BLaER1 treated with 17β-estradiol and CSF1 and Interleukin-3, amounts not matched to agents 10 nM and 100 nM (cell line): Measurements from ENCODE around the gene ATG2A.

Experiments
- H3K27ac ChIP-seq, 11 experiments: shearing (Covaris generic); formaldehyde crosslinking; 2 replicates each; pipeline ENCODE4 v1.8.1; 2022
- H3K27me3 ChIP-seq, 11 experiments: shearing (Covaris generic); formaldehyde crosslinking; 2 replicates each; pipeline ENCODE4 v1.8.1; 2022
- H3K36me3 ChIP-seq, 11 experiments: shearing (Covaris generic); formaldehyde crosslinking; 2 replicates each; pipeline ENCODE4 v1.8.1; 2022
- H3K4me1 ChIP-seq, 10 experiments: shearing (Covaris generic); formaldehyde crosslinking; 2 replicates each; pipeline ENCODE4 v1.8.1; 2022
- H3K4me2 ChIP-seq, 11 experiments: shearing (Covaris generic); formaldehyde crosslinking; 2 replicates each; pipeline ENCODE4 v1.8.1; 2022
- H3K4me3 ChIP-seq, 10 experiments: shearing (Covaris generic); formaldehyde crosslinking; 2 replicates each; pipeline ENCODE4 v1.8.1; 2022
- H3K9ac ChIP-seq, 11 experiments: shearing (Covaris generic); formaldehyde crosslinking; 2 replicates each; pipeline ENCODE4 v1.8.1; 2022
- H3K9me3 ChIP-seq, 11 experiments: shearing (Covaris generic); formaldehyde crosslinking; replicated peaks in 1 of 11; 2 replicates each; pipeline ENCODE4 v1.8.1; 2022
- H4K20me1 ChIP-seq, 11 experiments: shearing (Covaris generic); formaldehyde crosslinking; 2 replicates each; pipeline ENCODE4 v1.8.1; 2022
- Cebpa-rat ChIP-seq, 11 experiments: shearing (Covaris generic); IDR thresholded peaks; 2 replicates each; pipeline ENCODE4 v1.8.1; 2022

The ATG2A gene

DNA sequence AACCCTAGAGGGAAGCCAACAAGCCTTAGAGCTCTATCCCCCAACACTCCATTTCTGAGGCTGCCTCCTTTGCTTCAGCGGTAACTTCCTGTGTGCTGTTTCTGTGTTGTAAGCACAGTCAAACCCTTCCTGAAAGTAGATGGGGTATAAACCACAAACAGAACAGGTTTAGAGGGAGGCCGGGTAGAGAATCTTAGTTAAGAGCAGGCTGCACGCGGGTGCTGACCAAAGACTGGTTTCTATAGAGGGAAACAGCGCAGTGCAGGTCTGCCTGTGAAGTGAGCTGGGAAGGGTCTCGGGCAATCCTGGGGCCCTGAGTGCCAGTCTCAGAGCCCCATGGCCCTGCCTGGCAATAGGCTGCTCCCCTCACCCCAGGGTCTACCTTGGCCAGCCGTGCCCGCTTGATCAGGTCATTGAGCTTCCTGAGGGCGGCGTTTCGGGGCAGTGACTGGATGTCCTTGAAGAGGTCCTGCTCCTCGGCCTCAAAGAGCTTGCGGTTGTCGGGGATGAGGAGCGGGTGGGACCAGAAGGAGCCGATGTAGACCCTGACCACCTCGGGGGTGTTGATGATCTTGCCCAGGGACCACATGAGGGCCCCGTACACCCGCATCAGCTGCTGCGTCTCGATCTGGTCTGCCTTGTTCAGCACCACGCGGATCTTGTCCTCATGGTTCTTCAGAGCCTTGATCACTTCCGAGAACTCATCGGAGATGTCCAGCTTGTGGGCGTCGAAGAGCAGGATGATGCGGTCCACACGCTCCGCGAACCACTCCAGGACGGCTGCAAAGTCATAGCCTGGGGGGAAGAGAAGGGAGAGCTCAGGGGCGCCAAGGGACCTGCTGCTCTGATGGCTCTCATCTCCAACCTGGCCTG lies 57.2 kb downstream of the ATG2A start:
- Histone ChIP-seq H3K9ac (peak overlapping the region; percentile 63 to 88 (median 81)), H3K4me1 (peaks cover 100% of the 10 kb centered on the region in 10 experiments), H3K27me3 (no peaks in the 10 kb centered on the region), H3K27ac (peak overlapping the region; percentile 45 to 98 (median 93); a peak in 21 of 22 replicates), H3K4me3 (peak overlapping the region in 9 of 10 experiments; percentile 10 to 59 (median 43); a peak in 15 of 20 replicates), H3K9me3 (no peaks in the 10 kb centered on the region), H3K36me3 (peaks cover 12 to 47% (median 22%) of the 10 kb centered on the region in 11 experiments), H4K20me1 (peaks cover 5 to 55% (median 17%) of the 10 kb centered on the region in 11 experiments; a peak in 15 of 22 replicates), H3K4me2 (peak overlapping the region; percentile 93 to 100 (median 98))
- peak in 5 of 11 experiments; percentile 35 to 69 (median 54); a peak in 6 of 22 replicates for TF ChIP-seq Cebpa-rat (IDR thresholded peaks at IDR 0.05)

DNA sequence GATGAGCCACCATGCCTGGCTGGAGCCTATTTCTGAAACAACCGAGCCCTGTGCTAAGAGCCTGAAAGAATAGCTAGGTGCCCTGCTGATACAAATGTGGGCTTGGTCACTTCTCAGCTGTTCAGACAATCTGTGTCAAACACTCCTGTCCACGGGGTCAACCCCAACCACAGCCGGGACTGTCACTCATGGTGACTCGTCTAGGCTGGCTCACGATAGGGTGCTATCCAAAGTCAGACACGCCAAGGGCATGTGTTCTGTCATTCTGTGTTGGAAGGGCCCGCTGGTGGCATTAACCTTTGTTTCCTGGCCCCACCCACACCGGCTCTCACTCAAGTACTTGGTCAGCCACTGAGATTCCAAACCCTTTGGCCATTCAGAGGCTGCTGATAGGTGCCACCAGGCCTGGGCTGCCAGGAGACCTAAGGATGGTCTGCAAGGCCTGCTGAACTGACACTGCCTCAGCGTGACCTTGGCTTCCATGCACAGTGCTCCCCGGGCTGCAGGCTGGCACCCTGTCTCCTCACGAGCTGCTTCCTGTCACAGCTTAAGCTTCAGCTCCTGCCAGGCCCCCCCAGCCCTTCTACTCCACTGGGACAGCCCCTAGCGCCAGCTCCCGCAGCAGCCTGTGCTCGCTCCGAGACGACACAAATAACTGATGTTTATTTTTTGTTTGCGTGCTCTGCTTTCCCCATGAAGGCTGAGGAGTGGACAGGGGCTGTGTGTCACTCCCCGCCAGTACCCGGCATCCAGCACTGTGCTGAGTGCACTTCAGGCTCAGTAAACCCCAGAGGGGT lies 58.3 kb downstream of the ATG2A start:
- no peak for TF ChIP-seq Cebpa-rat (IDR thresholded peaks at IDR 0.05)
- Histone ChIP-seq H3K27me3 (no peaks in the 10 kb centered on the region), H3K4me3 (peak overlapping the region in 9 of 10 experiments; percentile 10 to 59 (median 43); a peak in 13 of 20 replicates), H3K27ac (peak overlapping the region in 10 of 11 experiments; percentile 55 to 98 (median 94); a peak in 21 of 22 replicates), H3K9me3 (no peaks in the 10 kb centered on the region), H3K4me1 (peaks cover 100% of the 10 kb centered on the region in 10 experiments), H3K4me2 (peak overlapping the region; percentile 93 to 100 (median 98)), H3K36me3 (peaks cover 22 to 57% (median 33%) of the 10 kb centered on the region in 11 experiments), H4K20me1 (peaks cover 0 to 55% (median 17%) of the 10 kb centered on the region in 11 experiments; a peak in 12 of 22 replicates), H3K9ac (peak overlapping the region; percentile 63 to 88 (median 81); a peak in 21 of 22 replicates)

DNA sequence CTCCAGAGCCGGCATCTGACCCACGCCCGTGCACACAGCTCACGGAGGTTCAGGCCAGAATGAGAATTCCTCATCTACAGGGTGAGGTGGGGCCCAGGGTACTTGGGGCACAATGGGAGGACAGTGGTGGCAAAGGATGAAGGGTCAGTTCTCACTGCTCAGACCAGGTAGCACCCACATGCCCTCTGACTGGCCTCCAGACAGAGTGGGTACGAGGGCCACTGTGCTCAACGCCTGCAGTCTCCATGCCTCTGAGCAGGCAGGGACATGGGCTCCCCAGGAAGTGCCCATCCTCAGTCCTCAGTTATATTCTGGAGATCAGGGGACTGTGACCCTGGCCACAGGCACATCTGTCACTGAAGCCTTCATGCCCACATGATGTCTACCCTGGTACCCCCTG lies 59.5 kb downstream of the ATG2A start:
- H3K9ac ChIP-seq: peak overlapping the region; percentile 40 to 88 (median 76); a peak in 19 of 22 replicates
- H4K20me1 ChIP-seq: peaks cover 5 to 55% (median 22%) of the 10 kb centered on the region in 11 experiments; a peak in 16 of 22 replicates
- peaks cover 24 to 61% (median 45%) of the 10 kb centered on the region in 11 experiments for H3K36me3 ChIP-seq
- H3K4me3 ChIP-seq: peak overlapping the region in 2 of 10 experiments; percentile 8 to 30; a peak in 3 of 20 replicates
- no peak for TF ChIP-seq Cebpa-rat (IDR thresholded peaks at IDR 0.05)
- H3K4me1 ChIP-seq: peaks cover 100% of the 10 kb centered on the region in 10 experiments
- no peaks in the 10 kb centered on the region for H3K9me3 ChIP-seq
- H3K27ac ChIP-seq: peak overlapping the region in 10 of 11 experiments; percentile 39 to 98 (median 94); a peak in 19 of 22 replicates
- H3K4me2 ChIP-seq: peak overlapping the region; percentile 93 to 100 (median 98)
- no peaks in the 10 kb centered on the region for H3K27me3 ChIP-seq

DNA sequence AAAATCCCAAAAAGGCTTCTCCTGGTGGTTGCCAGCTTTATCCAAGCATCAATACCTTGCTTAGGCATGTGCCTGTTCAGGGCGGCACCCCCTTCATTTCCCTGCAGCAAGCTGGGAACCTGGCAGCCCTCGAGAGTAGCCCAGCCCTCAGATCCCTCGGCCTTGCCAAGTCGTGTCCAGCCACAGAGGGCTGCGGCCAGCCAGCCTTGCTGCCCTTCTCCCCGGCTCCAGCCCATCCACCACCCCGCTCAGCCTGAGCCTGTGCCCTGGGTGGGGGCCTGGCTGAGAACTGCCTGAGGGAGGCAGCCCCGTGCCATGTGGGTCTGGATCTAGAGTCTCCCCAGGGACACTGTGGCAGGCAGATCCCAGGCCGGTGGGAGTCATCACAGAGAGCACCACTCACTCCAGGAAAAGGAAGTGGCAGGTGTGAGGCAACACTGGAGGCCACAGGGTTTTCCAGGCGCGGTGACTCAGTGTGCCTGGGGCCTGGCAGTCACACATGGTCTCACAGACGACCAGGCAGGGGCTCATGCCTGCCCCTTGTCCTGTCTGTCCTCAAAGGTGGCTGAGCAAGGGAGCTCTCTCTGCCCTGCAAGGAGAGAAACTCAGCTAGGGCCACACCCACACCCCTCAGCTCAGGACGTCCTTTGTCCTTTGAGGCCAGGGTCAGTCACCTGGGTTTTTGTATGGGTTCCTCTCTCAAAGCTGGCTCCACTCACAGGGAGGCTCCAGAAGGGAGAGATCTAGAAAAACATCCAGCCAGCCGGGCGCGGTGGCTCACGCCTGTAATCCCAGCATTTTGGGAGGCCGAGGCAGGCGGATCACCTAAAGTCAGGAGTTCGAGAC lies 60.4 kb downstream of the ATG2A start:
- peaks cover 100% of the 10 kb centered on the region in 10 experiments for H3K4me1 ChIP-seq

DNA sequence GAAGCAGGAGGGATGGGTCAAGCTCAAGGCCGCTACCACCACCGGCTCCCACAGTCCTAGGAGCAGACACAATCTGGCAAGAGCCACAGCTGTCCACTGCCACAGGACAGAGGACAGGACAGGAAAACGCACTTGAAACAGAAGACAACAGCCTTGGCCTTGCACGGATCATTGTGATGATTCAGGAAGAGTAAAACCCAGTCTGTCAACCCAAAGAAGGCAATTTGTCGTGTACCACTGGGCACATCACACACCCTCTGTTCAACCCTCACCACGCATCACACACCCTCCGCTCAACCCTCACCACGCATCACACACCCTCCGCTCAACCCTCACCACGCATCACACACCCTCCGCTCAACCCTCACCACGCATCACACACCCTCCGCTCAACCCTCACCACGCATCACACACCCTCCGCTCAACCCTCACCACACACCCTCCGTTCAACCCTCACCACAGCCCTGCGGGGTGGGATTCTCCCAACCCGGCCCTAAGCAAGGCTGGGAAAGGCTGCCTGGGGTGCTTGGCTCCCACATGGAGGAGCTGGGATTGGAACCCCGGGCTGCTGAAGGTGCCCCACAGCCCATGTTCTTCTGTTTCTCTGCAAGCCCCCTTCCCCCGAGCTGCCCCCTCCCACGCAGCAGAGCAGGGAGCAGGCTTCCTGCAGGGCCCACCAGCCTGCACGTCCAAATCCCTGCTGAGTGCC lies 61.3 kb downstream of the ATG2A start:
- no peaks in the 10 kb centered on the region for H3K9me3 ChIP-seq
- peak overlapping the region in 10 of 11 experiments; percentile 40 to 88 (median 77); a peak in 17 of 22 replicates for H3K9ac ChIP-seq
- H3K27me3 ChIP-seq: no peaks in the 10 kb centered on the region
- H4K20me1 ChIP-seq: peaks cover 16 to 67% (median 38%) of the 10 kb centered on the region in 11 experiments; a peak in 20 of 22 replicates
- peak overlapping the region; percentile 93 to 100 (median 98) for H3K4me2 ChIP-seq
- peaks cover 24 to 69% (median 45%) of the 10 kb centered on the region in 11 experiments for H3K36me3 ChIP-seq
- no peak for TF ChIP-seq Cebpa-rat (IDR thresholded peaks at IDR 0.05)
- H3K4me1 ChIP-seq: peaks cover 100% of the 10 kb centered on the region in 10 experiments
- peak overlapping the region in 6 of 10 experiments; percentile 9 to 57 (median 35); a peak in 9 of 20 replicates for H3K4me3 ChIP-seq
- peak overlapping the region in 10 of 11 experiments; percentile 47 to 98 (median 94); a peak in 19 of 22 replicates for H3K27ac ChIP-seq

More for the DNA sequence above, 60.4 kb downstream of the ATG2A start:
- H3K27me3 ChIP-seq: no peaks in the 10 kb centered on the region
- H3K4me2 ChIP-seq: peak overlapping the region; percentile 93 to 100 (median 98)
- peaks cover 24 to 69% (median 48%) of the 10 kb centered on the region in 11 experiments for H3K36me3 ChIP-seq
- peak overlapping the region; percentile 40 to 88 (median 76) for H3K9ac ChIP-seq
- peak overlapping the region in 6 of 10 experiments; percentile 9 to 57 (median 30); a peak in 8 of 20 replicates for H3K4me3 ChIP-seq
- peak; percentile 11 to 93 (median 85); a peak in 18 of 22 replicates for TF ChIP-seq Cebpa-rat (IDR thresholded peaks at IDR 0.05)
- H3K9me3 ChIP-seq: no peaks in the 10 kb centered on the region
- H3K27ac ChIP-seq: peak overlapping the region in 10 of 11 experiments; percentile 47 to 98 (median 94); a peak in 19 of 22 replicates
- H4K20me1 ChIP-seq: peaks cover 12 to 64% (median 30%) of the 10 kb centered on the region in 11 experiments; a peak in 18 of 22 replicates

DNA sequence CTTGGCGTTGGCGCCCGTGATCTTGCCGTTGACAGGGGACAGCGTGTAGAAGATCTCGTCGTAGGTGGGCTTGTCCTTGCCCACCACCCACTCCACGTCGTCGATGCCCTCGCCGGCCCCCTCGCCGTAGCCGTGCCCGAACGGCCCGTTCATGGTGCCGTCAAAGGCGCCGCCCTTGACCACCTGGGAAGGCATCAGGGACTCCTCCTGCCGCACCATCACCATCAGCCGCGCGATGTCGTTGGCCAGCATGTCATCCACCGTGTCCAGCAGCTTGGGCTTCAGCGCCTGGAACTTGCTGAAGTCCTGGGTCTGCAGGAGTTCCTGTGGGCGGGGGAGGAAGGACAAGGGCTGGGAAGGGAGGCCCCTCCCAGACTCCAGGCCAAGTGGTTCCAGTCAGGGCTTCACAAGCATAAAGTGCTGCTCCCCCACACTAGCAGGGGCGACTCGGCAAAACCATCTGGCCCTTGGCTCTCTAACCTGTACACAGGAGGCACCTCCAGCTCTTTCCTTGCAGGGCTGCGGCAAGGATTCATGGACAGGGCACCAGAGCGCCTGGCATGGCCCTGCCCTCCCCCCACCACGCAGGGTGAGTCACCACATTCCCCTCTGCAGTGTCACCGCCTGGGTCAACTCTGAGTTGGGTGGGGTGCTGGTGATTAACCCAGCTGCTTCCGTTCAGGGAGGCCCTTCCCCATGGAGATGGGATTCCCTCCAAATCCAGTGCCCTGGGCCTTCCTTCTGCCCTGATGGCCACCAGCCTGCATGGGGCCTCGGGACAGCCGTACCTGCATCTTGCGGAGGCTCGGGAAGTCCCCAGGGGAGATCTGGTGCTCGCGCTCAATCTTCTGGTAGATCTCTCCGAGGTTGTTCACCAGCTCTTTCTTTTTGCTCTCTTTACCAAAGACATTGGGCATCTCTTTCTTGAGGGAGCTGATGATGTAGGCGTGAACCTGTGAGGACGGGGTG lies 62.2 kb downstream of the ATG2A start:
- peaks cover 99 to 100% (median 100%) of the 10 kb centered on the region in 10 experiments for H3K4me1 ChIP-seq
- H3K4me2 ChIP-seq: peak overlapping the region; percentile 93 to 100 (median 98)
- peak overlapping the region in 6 of 10 experiments; percentile 8 to 57 (median 37); a peak in 10 of 20 replicates for H3K4me3 ChIP-seq
- no peak for TF ChIP-seq Cebpa-rat (IDR thresholded peaks at IDR 0.05)
- peak overlapping the region in 10 of 11 experiments; percentile 4 to 98 (median 94); a peak in 18 of 22 replicates for H3K27ac ChIP-seq
- H3K27me3 ChIP-seq: no peaks in the 10 kb centered on the region
- no peaks in the 10 kb centered on the region for H3K9me3 ChIP-seq
- H3K36me3 ChIP-seq: peaks cover 24 to 64% (median 45%) of the 10 kb centered on the region in 11 experiments
- peaks cover 16 to 67% (median 38%) of the 10 kb centered on the region in 11 experiments; a peak in 20 of 22 replicates for H4K20me1 ChIP-seq
- H3K9ac ChIP-seq: peak overlapping the region in 9 of 11 experiments; percentile 65 to 88 (median 78); a peak in 16 of 22 replicates
